ENCODE results near the gene HMOX1. TPM values are rescaled to one million over a fixed set of nuclear protein-coding genes. Genes with fewer than 3 reads are reported as not detected.

HMOX1 gene
- total and polyA plus RNA-seq, 2 of the 8 experiments (the other 6 are each of a cell fraction or from before 2014, with no cell fraction given) = 25.0 to 41.6 TPM

- no peak for TF ChIP-seq GABPA (IDR thresholded peaks at IDR 0.05; ENCODE audit: borderline replicate concordance, insufficient read depth, low read length)
- no peak for TF ChIP-seq BRCA1 (IDR thresholded peaks at IDR 0.05; ENCODE audit: low read depth, low read length)
Observed at GRCh38 chr22:35403356-35403755, 22.5 kb downstream of the HMOX1 start (continued).
